Measurements from ENCODE around the gene TINAG.
A peak's percentile ranks its signal among the peaks of the same experiment; 100 is the strongest.
"Not testable (repeated sequence)": the region's sequence is repeated elsewhere in the genome, so short reads cannot be mapped to it uniquely, and the experiment has no call there.

The TINAG gene

DNA sequence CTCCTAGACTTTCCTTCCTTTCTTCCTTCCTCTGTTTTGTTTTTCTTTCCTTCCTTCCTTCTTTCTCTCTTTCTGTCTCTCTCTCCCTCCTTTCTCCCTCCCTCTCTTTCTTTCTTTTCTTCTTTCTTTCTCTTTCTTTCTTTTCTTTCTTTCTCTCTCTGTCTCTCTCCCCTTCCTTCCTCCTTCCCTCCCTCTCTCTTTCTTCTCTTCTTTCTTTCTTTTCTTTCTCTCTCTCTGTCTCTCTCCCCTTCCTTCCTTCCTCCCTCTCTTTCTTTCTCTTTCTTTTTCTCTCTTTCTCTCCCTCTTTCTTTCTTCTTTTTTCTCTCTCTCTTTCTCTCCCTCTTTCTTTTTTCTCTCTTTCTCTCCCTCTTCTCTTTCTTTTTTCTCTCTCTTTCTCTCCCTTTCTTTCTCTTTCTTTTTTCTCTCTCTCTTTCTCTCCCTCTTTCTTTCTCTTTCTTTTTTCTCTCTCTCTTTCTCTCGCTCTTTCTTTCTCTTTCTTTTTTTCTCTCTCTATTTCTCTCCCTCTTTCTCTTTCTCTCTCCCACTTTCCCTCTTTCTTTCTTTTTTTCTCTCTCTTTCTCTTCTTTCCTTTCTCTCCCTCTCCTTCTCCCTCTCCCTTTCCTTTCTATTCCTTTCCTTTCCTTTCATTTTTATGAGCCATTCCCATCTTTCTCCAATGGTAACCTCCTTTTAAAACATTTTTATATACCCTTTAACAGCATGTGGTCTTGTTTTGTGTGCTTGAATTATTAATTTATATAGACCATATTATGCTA, 2.3 kb downstream of the TINAG start:
- DNase-seq, result no peak

DNA sequence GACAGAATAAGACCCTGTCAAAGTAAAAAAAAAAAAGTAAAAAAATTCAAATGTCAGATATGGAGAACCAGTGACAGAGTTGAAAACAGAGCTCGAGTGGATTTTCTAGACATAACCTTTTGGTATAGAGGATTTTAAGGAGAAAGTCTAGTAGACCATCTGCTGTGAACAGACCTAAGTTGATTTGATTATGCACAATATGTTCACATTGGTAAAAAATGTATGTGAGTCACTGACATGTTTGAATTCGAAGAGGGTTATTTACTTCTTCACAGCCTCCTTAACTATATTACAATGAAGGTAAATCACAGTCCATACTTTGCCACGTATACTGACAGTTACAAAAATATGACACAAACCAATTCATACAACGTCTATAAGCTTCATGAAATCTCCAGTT, 7.4 kb downstream of the TINAG start:
- DNase-seq, result no peak

GRCh38 chr6:54320871-54321270, 12.6 kb downstream of the TINAG start:
- DNase-seq, result no peak

GRCh38 chr6:54327631-54328030, 19.4 kb downstream of the TINAG start:
- no peak for DNase-seq

GRCh38 chr6:54331571-54331970, 23.3 kb downstream of the TINAG start:
- DNase-seq, result not testable (repeated sequence)

GRCh38 chr6:54335871-54336270, 27.6 kb downstream of the TINAG start:
- DNase-seq, result peak; percentile 98

DNA sequence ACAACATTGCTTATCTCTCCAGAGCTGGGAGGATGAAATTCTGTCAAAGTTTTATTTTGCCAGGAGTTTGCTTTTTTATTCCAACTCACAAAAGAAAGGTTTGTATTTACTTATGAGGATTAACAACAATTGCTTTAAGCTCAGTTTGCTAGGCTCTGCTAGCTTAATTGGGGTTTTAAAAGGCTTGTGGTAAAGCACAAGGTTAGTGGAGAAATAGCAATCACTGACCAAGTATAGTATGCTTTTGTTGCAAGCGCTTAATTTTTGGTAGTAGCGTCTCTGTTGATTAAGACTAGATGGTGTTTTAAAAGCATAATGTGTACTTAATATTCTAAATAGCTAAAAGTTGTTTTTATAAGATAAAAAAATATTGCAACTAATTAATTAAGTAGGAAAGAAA, 45.7 kb downstream of the TINAG start:
- DNase-seq, result no peak

- DNase-seq, result no peak
Measured at GRCh38 chr6:54354608-54355007, 46.4 kb downstream of the TINAG start.

DNA sequence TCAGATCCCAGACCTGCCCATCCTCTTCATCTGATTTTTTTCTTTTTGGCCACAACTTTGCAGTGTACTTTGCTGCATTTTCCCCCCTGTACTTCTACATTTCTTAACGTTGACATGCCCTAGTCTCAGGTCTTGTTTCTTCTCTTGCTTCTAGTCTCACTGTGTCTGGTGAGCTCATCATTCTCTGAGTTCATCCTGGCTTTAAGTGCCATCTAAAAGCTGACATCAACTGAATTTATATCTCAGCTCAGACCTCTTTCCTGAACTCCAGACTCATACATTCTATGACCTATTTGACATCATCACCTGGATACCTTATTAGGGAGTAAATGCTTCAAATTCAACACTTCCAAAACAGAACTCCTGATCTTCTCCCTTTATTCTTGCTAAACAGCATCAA, 48.9 kb downstream of the TINAG start:
- no peak for DNase-seq

DNA sequence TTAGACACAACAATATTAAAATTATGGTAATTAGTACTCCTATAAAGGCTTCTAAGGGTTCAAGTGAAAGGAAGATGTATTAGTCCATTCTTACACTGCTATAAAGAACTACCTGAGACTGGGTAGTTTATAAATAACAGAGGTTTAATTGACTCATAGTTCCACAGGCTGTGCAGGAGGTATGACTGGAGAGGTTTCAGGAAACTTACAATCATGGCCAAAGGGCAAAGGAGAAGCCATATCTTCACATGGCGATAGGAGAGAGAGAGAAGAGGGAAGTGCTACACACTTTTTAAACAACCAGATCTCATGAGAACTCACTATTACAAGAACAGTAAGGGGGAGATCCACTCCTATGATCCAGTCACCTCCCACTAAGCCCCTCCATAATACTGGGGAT, 52.9 kb downstream of the TINAG start:
- no peak for DNase-seq

DNA sequence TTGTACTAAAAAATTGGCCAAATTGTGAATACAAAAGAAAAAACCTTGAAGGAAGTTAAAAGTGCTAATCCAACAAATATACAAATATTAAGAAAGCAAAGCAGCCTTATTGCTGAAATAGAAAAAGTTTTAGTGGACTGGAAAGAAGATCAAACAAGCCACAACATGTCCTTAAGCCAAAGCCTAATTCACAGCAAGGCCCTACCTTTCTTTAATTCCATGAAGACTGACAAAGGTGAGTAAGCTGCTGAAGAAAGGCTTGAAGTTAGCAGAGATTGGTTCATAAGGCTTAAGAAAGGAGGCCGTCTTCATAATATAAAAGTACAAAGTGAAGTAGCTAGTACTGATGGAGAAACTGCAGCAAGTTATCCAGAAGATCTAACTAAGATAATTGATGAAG, 53.5 kb downstream of the TINAG start:
- DNase-seq, result no peak

DNA sequence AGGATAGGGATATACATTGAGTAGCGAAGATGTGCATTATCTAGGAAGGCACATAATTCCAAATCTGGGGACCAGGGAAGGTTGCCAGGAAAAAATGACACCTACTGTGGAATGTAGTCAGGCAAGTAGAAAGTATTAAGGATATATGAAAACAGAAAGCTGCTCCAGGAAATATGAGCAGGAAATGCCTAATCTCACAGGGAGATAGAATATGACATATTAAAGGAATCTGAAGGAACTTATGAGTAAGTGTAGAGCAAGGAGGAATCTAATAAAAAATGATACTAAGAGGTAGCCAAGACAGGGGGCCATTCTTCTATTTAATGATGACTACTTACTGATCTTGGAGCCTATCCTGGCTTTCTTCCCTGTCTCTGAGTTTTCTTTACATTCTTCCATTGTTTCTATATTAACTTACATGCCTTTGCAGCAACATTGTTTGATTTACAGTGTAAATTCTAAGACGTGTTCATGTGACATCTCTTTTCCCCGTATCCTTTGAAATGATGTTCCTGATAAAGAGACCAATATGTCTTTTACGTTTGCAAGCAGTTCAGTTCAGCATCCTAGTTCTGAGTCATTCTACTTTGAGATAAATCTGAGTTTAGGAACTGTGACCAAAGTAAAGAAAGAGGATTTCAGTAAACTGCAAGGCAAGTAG, 58.6 kb downstream of the TINAG start:
- peak; percentile 89 for DNase-seq

DNA sequence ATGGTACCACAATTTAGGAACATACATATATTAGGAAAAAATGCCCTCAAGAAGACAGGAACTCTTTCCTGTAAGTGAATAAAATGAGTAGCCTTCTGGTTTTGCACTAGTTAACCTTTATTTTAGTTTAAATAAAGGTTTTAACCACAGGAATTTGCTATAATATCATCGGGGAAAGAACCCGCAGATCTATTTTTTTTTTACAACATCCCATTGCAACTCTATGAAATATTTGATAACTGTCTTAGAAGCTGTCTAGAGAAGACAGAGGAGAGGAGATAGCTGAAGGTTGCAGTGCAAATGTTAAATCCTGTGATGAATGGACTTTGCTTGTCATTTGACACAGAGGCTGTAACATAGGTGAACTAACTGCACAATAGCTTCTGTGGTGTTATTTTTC, 69.5 kb downstream of the TINAG start:
- DNase-seq, result peak; percentile 19

GRCh38 chr6:54386295-54386694, 78.1 kb downstream of the TINAG start:
- DNase-seq, result no peak

DNA sequence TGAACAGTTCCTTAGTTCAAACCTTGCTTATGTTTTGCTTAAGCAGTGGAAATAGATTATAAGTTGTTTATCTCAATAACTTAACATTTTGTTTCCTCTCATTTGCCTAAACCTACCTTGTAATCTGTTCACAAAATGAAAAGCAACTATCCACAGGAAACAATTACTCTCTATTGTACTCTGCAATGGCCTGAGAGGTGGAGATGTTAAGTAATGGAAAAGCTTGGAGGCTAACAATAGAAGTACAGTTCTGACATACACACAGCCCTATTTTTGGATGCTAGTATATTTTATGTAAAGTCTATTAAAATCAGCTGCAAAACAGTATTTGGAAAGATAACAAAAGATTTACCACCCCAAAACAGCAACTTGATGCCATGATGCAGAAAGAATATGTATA, 82.1 kb downstream of the TINAG start:
- no peak for DNase-seq

GRCh38 chr6:54391577-54391976, 83.3 kb downstream of the TINAG start:
- DNase-seq, result no peak

DNA sequence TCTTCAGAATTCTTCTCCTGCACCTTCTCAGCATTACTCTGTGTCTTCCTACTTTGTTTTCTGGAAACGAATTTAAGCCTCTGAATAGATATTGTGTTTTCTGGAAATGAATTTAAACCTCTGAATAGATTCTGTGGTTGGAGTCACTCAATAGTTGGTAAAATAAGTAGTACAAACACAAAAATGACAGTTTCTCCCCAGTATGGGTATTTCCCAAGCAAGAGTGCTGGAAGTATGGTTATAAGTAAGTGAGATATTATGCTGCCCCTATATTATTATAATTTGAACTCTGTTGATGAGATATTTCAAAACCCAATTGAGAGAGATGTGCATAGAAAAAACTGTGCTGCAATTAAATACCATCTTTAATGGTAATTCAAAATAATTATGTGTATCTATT, 94.9 kb downstream of the TINAG start:
- DNase-seq, result no peak

DNA sequence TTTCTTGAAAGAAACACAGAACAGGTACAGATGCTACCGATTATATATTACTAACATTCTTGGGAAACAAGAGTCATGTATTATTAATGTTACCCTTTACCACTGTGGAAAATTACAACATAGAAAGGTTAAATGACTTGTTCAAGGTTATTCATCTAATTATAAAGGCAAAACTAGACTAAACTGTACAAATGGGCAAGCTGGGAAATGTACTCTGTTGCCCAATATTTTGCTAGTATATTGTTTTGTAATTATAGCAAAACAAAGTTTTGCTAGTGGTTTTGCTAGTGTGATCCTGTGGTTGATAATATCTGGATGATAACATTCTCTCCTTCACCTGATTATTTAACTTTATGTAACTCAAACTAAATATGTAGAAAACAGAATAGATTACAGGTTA, 96.5 kb downstream of the TINAG start:
- DNase-seq, result no peak

GRCh38 chr6:54411767-54412166, 103.5 kb downstream of the TINAG start:
- DNase-seq, result no peak

- DNase-seq, result no peak
Measured at GRCh38 chr6:54415517-54415916, 107.3 kb downstream of the TINAG start.

DNA sequence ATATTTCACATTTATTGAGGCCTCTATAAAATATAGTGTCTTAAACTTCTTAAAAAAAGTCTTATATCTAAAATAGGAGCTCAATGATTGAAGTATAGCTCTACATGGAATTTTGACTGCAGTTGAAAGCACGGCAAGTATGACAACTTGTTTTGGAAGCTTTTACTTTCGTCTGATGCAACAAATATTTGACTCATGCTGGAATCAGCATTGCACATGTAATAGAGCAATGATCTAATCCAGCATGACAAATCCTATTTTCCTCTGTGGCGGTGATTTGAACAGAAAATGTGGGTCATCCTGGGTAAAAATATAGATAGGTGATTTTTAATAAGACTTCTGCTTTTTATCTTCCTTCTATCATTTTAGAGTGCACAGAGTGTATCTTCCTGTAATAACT, 111.6 kb downstream of the TINAG start:
- DNase-seq, result peak; percentile 93

- peak; percentile 9 for DNase-seq
Measured at GRCh38 chr6:54426995-54427394, 118.8 kb downstream of the TINAG start.

DNA sequence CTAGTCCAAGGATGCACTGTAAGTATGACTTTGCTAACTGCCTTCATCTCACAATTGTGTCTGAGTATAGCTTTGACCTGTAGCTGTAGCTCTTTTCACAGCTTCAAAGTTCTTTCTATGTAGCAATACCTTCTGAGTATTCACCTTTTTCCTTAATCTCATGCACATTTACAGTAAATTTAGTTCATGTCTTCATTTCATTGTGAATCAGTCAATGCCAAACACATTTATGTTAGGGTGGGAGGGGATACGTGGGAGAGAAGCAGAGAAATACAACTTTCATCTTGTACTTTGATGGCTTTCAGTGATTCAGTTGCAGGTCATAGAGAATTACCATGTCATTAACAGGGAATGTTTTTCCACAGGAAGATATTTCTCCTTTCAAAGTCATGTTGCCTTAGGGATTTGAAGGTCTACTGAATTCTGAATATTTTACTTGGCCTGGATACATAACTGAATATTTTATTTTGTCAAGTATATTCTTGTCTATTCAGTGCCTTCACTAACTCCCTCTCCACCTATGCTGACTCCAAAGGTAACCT, 119.2 kb downstream of the TINAG start:
- DNase-seq, result peak; percentile 69

DNA sequence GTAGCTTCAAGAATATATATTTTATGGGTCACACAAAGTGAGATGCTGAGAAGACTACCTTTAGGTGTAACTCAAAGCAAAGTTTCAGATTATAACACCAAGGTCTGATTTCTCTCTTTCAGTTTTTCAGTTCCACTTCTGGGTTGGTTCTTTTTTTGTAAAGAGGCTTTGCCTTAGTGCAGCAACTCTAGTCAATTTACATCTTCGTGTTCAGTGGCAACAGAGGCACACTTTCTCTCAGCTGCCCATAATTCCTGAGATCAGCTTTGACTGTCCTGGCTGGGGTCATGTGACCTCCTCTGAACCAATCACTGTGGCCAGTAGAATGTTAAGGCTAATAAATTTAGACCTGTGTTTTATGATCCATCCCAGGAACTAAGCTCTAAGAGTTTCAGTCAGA, 120.2 kb downstream of the TINAG start:
- DNase-seq, result no peak
